Neural progenitor cell (in vitro differentiated cells): Measurements from ENCODE around the gene DGKD. TPM values are rescaled to one million over a fixed set of nuclear protein-coding genes. Genes with fewer than 3 reads are reported as not detected.

Experiments
- DNase-seq: peaks from one replicate; pipeline ENCODE4 v3.0.0-alpha.2; 2016; ENCODE audit warnings: low spot score
- H2AFZ ChIP-seq: fragments of 200-600 bp; sonication (generic); replicated peaks from 2 replicates; pipeline ENCODE4 v1.6.1; 2016; ENCODE audit warnings: antibody characterized with exemption
- H3F3A ChIP-seq: fragments of 200-600 bp; sonication (generic); 2 replicates; pipeline ENCODE4 v1.6.1; 2016; ENCODE audit warnings: antibody characterized with exemption, low read depth
- H3K27ac ChIP-seq: fragments of 200-600 bp; sonication (generic); 2 replicates; pipeline ENCODE4 v1.5.1; 2016; ENCODE audit warnings: mild to moderate bottlenecking
- H3K27me3 ChIP-seq: fragments of 200-600 bp; sonication (generic); 2 replicates; pipeline ENCODE4 v1.6.1; 2016; ENCODE audit warnings: mild to moderate bottlenecking, moderate library complexity
- H3K36me3 ChIP-seq: fragments of 200-600 bp; sonication (generic); 2 replicates; pipeline ENCODE4 v1.5.1; 2016
- H3K4me1 ChIP-seq: fragments of 200-600 bp; sonication (generic); 2 replicates; pipeline ENCODE4 v1.6.1; 2016; ENCODE audit warnings: mixed run types
- H3K4me2 ChIP-seq: fragments of 200-600 bp; sonication (generic); 2 replicates; pipeline ENCODE4 v1.6.1; 2016
- H3K4me3 ChIP-seq: fragments of 200-600 bp; sonication (generic); 2 replicates; pipeline ENCODE4 v1.5.1; 2016
- H3K79me2 ChIP-seq: fragments of 200-600 bp; sonication (generic); 2 replicates; pipeline ENCODE4 v1.6.1; 2016; ENCODE audit warnings: low read depth
- H3K9ac ChIP-seq: fragments of 200-600 bp; sonication (generic); 2 replicates; pipeline ENCODE4 v1.6.1; 2016
- H3K9me3 ChIP-seq: fragments of 200-600 bp; sonication (generic); 2 replicates; pipeline ENCODE4 v1.5.1; 2016; ENCODE audit warnings: low read depth
- H4K20me1 ChIP-seq: fragments of 200-600 bp; sonication (generic); 2 replicates; pipeline ENCODE4 v1.6.1; 2016; ENCODE audit warnings: low read depth
- H3K27ac Mint-ChIP-seq: 3 replicates; pipeline ENCODE4 v1.8.0; 2021; ENCODE audit warnings: mixed read lengths
- H3K27me3 Mint-ChIP-seq: 2 replicates; pipeline ENCODE4 v1.8.0; 2022; ENCODE audit warnings: low read depth, mild to moderate bottlenecking, inconsistent platforms, moderate library complexity, mixed read lengths; ENCODE audit not compliant: insufficient read depth
- H3K36me3 Mint-ChIP-seq: 3 replicates; pipeline ENCODE4 v1.8.0; 2021; ENCODE audit warnings: mixed read lengths
- H3K4me1 Mint-ChIP-seq: 3 replicates; pipeline ENCODE4 v1.8.0; 2021; ENCODE audit warnings: mixed read lengths
- H3K4me3 Mint-ChIP-seq: 3 replicates; pipeline ENCODE4 v1.8.0; 2021; ENCODE audit warnings: mild to moderate bottlenecking, moderate library complexity, mixed read lengths
- H3K9me3 Mint-ChIP-seq: 3 replicates; pipeline ENCODE4 v1.8.0; 2020; ENCODE audit warnings: mixed read lengths
- EZH2 ChIP-seq: fragments of 200-600 bp; sonication (generic); IDR thresholded peaks from 2 replicates; pipeline ENCODE4 v1.6.1; 2017; ENCODE audit warnings: antibody characterized with exemption, mild to moderate bottlenecking, moderate library complexity
- EZH2phosphoT487 ChIP-seq: fragments of 200-600 bp; sonication (generic); IDR thresholded peaks from 2 replicates; pipeline ENCODE4 v1.6.1; 2017; ENCODE audit warnings: antibody characterized with exemption
- total RNA-seq: library from RNA; depleted of rRNA; stranded (reverse); fragments of >200 nt; gene quantifications from 2 replicates; pipeline ENCODE4 v1.2.3, GENCODE V29; 2015; ENCODE audit warnings: low replicate concordance
- TF ChIP-seq, protein P1 (sequence below): fragments of 200-600 bp; sonication (generic); IDR thresholded peaks from 2 replicates; pipeline ENCODE4 v1.5.1; 2017; ENCODE audit warnings: antibody characterized with exemption, mild to moderate bottlenecking

The DGKD gene
- total RNA-seq, 1 donor from 2014 or later = 10.9 TPM

GRCh38 chr2:233456934-233457333, 102.6 kb downstream of the DGKD start:
- Histone ChIP-seq H4K20me1 (no peaks in the 10 kb centered on the region), H3K4me2 (no peak overlapping the region), H3K36me3 (no peaks in the 10 kb centered on the region), H3K9me3 (no peaks in the 10 kb centered on the region), H3K27me3 (no peaks in the 10 kb centered on the region), H3F3A (no peaks in the 10 kb centered on the region), H2AFZ (no peak overlapping the region), H3K4me1 (no peaks in the 10 kb centered on the region), H3K9ac (no peak overlapping the region), H3K27ac (no peak overlapping the region), H3K79me2 (no peaks in the 10 kb centered on the region), H3K4me3 (no peak overlapping the region)
- peaks cover 26% of the 10 kb centered on the region for H3K36me3 Mint-ChIP-seq
- TF ChIP-seq EZH2phosphoT487 (no peak), EZH2 (no peak)
- TF ChIP-seq, protein P1, sequence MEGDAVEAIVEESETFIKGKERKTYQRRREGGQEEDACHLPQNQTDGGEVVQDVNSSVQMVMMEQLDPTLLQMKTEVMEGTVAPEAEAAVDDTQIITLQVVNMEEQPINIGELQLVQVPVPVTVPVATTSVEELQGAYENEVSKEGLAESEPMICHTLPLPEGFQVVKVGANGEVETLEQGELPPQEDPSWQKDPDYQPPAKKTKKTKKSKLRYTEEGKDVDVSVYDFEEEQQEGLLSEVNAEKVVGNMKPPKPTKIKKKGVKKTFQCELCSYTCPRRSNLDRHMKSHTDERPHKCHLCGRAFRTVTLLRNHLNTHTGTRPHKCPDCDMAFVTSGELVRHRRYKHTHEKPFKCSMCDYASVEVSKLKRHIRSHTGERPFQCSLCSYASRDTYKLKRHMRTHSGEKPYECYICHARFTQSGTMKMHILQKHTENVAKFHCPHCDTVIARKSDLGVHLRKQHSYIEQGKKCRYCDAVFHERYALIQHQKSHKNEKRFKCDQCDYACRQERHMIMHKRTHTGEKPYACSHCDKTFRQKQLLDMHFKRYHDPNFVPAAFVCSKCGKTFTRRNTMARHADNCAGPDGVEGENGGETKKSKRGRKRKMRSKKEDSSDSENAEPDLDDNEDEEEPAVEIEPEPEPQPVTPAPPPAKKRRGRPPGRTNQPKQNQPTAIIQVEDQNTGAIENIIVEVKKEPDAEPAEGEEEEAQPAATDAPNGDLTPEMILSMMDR = no peak
- DNase-seq = no peak
- H3K4me3 Mint-ChIP-seq = no peak overlapping the region
- no peaks in the 10 kb centered on the region for H3K9me3 Mint-ChIP-seq
- H3K27me3 Mint-ChIP-seq = peaks cover 6% of the 10 kb centered on the region
- no peak overlapping the region for H3K27ac Mint-ChIP-seq
- H3K4me1 Mint-ChIP-seq = no peaks in the 10 kb centered on the region

GRCh38 chr2:233457356-233457755, 103.1 kb downstream of the DGKD start:
- Mint-ChIP-seq H3K4me1 (no peaks in the 10 kb centered on the region), H3K36me3 (peaks cover 24% of the 10 kb centered on the region), H3K27me3 (peaks cover 6% of the 10 kb centered on the region), H3K4me3 (no peak overlapping the region), H3K27ac (no peak overlapping the region), H3K9me3 (no peaks in the 10 kb centered on the region)
- Histone ChIP-seq H3K36me3 (no peaks in the 10 kb centered on the region), H3K27me3 (no peaks in the 10 kb centered on the region), H3K4me3 (no peak overlapping the region), H3F3A (no peaks in the 10 kb centered on the region), H3K79me2 (no peaks in the 10 kb centered on the region), H3K27ac (no peak overlapping the region), H3K9ac (no peak overlapping the region), H3K4me2 (no peak overlapping the region), H2AFZ (no peak overlapping the region), H3K4me1 (no peaks in the 10 kb centered on the region), H4K20me1 (no peaks in the 10 kb centered on the region), H3K9me3 (no peaks in the 10 kb centered on the region)
- no peak for TF ChIP-seq EZH2phosphoT487
- TF ChIP-seq, protein P1 = no peak
- TF ChIP-seq EZH2 = no peak
- no peak for DNase-seq

GRCh38 chr2:233458031-233458610, 103.8 kb downstream of the DGKD start:
- no peak for DNase-seq
- Histone ChIP-seq H4K20me1 (no peaks in the 10 kb centered on the region), H3K4me3 (no peak overlapping the region), H3K79me2 (no peaks in the 10 kb centered on the region), H3K9ac (no peak overlapping the region), H3K27me3 (no peaks in the 10 kb centered on the region), H2AFZ (no peak overlapping the region), H3F3A (no peaks in the 10 kb centered on the region), H3K4me1 (no peaks in the 10 kb centered on the region), H3K4me2 (no peak overlapping the region), H3K27ac (no peak overlapping the region), H3K9me3 (no peaks in the 10 kb centered on the region), H3K36me3 (no peaks in the 10 kb centered on the region)
- no peak for TF ChIP-seq EZH2
- no peak for TF ChIP-seq EZH2phosphoT487
- no peak overlapping the region for H3K27ac Mint-ChIP-seq
- H3K4me1 Mint-ChIP-seq = no peaks in the 10 kb centered on the region
- H3K4me3 Mint-ChIP-seq = no peak overlapping the region
- peaks cover 6% of the 10 kb centered on the region for H3K27me3 Mint-ChIP-seq
- H3K36me3 Mint-ChIP-seq = peaks cover 22% of the 10 kb centered on the region
- H3K9me3 Mint-ChIP-seq = no peaks in the 10 kb centered on the region

DNA sequence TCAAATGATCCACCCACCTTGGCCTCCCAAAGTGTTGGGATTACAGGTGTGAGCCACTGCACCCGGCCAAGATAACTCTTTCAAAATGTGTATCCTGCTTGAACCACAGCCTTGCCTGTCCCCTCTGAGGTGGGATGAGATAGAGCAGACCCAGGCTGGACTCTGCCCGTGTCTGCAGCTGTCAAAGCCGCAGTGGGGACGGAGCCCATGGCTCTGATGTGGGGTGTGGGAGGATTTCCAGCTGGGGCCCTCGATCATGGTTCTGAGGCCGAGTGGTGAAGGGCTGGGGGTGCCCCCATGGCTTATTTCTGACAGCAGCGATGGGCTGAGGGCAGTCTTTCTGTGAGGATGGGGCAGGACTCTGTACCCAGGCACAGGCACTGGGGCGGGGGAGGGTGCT, 104.5 kb downstream of the DGKD start:
- H3K27ac ChIP-seq = no peak overlapping the region
- H3K79me2 ChIP-seq = no peaks in the 10 kb centered on the region
- H4K20me1 ChIP-seq = no peaks in the 10 kb centered on the region
- peaks cover 2% of the 10 kb centered on the region for H3K27me3 Mint-ChIP-seq
- no peak overlapping the region for H2AFZ ChIP-seq
- DNase-seq = no peak
- H3K27ac Mint-ChIP-seq = no peak overlapping the region
- no peaks in the 10 kb centered on the region for H3K4me1 ChIP-seq
- no peaks in the 10 kb centered on the region for H3K9me3 Mint-ChIP-seq
- H3K4me3 ChIP-seq = no peak overlapping the region
- no peaks in the 10 kb centered on the region for H3K36me3 ChIP-seq
- H3K27me3 ChIP-seq = no peaks in the 10 kb centered on the region
- H3K9ac ChIP-seq = no peak overlapping the region
- H3F3A ChIP-seq = no peaks in the 10 kb centered on the region
- H3K4me3 Mint-ChIP-seq = no peak overlapping the region
- no peak overlapping the region for H3K4me2 ChIP-seq
- H3K9me3 ChIP-seq = no peaks in the 10 kb centered on the region
- no peak for TF ChIP-seq EZH2phosphoT487
- no peak for TF ChIP-seq EZH2
- TF ChIP-seq, protein P1 = no peak
- H3K4me1 Mint-ChIP-seq = no peaks in the 10 kb centered on the region
- H3K36me3 Mint-ChIP-seq = peaks cover 24% of the 10 kb centered on the region
